Measurements from ENCODE around the gene STT3A.
"Not testable (repeated sequence)": the region's sequence is repeated elsewhere in the genome, so short reads cannot be mapped to it uniquely, and the experiment has no call there.

Gene STT3A

GRCh38 chr11:125592305-125593113 is at the start of gene STT3A:
STT3A (plus strand) TSS chr11:125592852; CDS start chr11:125595916, 3,064 bp downstream.
- peak; percentile 100 for DNase-seq

- DNase-seq: no peak
Observed at GRCh38 chr11:125550780-125551179, 41.9 kb upstream of the STT3A start.

GRCh38 chr11:125551835-125552342 is 40.8 kb upstream of the STT3A start:
- DNase-seq: no peak

DNA sequence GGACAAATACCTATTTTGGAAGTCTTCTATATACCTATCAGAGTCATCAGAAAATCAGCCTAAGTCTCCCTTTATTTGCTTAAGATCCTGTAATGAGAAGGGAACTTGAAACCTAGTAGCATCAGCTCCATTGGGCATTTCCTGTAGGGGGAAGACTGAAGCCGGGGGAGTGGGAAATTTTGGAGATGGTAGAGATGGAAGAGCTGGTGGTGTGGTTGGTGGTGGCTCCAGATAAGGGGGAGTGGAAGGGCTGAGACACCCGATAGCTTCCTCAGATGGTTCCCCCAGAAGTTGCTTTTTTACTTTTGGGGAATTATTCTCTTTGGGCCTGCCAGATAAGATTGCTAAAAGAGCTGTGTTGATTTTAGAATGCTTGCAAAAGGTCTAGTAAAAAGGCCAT is 39.7 kb upstream of the STT3A start:
- DNase-seq: no peak

DNA sequence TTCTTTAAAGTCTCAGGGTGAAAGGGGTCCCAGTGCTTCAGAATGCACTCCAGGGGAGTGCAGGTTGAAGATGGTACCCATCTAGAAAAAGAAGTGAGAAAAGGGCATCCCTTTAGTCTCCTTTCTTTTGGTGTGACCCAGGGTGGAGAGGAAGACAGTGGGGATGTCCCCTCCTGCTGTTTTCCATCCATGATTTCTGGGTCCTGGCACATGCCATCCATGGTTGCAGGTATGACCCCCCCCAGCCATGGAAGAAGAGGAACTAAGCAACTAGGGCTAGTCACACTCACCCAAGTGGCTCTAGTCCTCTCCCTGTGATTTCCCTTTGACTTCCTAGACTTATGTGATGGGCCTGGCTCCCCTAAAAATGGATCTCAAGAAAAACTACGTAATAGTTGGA is 39.3 kb upstream of the STT3A start:
- no peak for DNase-seq

- no peak for DNase-seq
Observed at GRCh38 chr11:125554038-125554437, 38.6 kb upstream of the STT3A start.

GRCh38 chr11:125559888-125560287 is 32.8 kb upstream of the STT3A start:
- DNase-seq: no peak

- DNase-seq: no peak
Observed at GRCh38 chr11:125561924-125562323, 30.7 kb upstream of the STT3A start.

DNA sequence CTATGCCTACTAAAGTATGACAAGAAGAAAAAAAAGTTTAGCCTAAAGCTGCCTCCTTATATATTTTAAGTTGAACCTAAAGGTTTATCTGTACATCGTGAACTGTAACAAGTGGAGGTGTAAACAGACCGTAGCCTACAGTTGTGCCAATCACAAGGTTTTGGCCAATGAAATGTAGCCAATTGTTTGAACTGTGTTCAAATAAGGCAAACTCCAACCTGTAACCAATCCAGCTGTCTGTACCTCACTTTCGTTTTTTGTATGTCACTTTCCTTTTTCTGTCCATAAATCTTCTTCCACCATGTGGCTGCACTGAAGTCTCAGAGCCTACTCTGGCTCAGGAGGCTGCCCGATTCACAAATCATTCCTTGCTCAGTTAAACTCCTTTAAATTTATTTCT is 30.2 kb upstream of the STT3A start:
- DNase-seq: no peak

GRCh38 chr11:125564357-125564756 is 28.3 kb upstream of the STT3A start:
- no peak for DNase-seq

DNA sequence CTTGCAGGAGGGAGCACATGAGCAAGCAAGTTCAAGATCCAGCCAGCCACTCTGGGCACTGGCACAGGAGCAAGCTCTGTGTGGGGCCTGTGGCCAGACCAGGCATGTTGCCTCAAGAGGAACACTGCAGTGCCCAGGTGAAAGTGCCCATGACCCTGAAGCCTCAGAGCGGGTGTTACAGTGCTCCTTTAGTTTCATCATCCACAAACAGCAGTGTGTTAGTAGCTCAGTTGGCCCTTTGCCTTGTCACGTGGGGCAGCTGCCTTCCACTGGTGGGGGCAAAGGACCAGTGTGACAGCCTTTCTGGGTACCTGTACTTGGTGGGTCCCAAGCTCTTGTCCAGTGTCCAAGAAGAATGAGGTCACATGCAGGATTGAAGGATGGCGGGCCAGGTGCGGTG is 26.4 kb upstream of the STT3A start:
- DNase-seq: no peak

DNA sequence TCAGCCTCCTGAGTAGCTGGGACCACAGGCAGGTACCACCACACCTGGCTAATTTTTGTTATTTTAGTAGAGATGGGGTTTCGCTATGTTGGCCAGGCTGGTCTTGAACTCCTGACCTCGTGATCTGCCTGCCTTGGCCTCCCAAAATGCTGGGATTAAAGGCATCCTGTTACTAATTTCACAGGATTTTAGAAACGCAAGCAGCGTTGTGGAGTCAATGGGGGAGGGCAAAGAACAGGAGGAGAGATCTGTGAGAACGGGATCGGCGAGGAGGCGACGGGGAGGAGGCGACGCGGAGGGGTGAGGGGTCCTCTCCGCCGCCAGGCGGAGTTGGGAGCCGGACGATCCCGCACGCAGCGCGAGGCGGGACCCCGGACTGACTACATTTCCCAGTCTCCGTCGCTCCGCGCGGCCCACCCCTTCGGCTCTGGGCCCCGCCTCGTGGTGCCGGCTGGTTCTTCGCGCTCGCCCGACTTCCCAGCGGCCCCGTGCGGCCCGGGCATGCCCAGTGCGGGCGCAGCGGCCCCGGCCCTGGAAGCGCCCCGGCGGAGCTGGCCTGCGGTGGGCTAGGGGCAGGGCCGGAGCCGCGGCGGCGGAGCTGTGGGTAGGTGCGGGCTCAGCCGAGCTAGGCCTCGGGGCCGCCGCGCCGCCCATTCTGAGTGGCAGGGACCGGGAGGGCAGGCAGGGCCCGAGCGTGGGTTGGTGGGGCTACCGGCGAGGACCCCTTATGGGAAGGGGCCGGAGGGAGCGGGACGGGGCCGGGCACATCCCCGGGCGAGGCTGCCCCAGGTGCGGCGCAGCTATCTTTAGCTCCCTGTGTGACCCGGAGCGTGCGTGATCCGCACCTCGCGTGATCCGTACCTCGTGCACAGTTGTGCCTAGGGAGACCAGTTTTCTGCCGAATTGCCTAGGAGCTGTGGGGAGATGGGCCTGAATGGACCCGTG is 23.4 kb upstream of the STT3A start, which contains the start of gene EI24:
Gene EI24 (plus strand): TSS at position 508 of the 945 bp plus-strand sequence. CDS start 3,051 bp downstream, outside the sequence.
- peak; percentile 92 for DNase-seq

- no peak for DNase-seq
Observed at GRCh38 chr11:125569915-125570621, 22.6 kb upstream of the STT3A start.

DNA sequence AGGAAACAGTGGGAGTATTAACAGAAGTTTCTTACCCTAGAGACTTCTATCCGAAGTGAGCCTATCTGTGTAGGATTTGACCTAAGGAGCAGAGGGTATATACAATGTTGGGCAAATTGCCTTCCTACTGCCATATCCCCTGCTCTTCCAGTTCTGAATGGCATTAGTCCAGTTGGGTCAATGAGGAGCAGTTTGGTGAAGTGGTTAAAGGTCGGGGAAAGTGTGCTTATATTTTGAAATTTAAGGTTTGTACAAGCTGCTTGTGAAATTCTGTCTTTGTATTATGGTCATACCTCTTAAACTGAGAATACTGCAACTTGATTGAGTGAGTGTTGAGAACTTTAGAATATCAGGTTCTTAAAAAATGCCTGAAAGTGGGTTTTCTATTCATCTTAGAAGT is 21.7 kb upstream of the STT3A start:
- no peak for DNase-seq

DNA sequence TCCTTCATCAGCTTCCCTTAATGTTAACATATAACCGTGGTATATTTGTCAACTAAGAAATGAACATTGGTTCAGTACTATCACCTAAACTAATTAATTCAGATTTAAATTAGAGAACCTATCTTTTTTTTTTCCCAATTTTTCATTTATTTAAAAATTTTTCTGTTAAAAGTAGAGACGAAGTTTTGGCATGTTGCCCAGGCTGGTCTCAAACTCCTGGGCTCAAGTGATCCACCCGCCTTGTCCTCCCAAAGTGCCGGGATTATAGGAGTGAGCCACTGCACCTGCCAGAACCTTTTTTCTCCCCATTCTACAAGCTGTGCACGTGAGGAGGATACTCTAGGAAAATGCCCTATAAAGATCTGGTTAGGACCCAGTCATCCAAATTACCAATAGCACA is 19.7 kb upstream of the STT3A start:
- no peak for DNase-seq

- DNase-seq: not testable (repeated sequence)
Observed at GRCh38 chr11:125577181-125577580, 15.5 kb upstream of the STT3A start.

- DNase-seq: no peak
Observed at GRCh38 chr11:125578783-125579182, 13.9 kb upstream of the STT3A start.

GRCh38 chr11:125579811-125580210 is 12.8 kb upstream of the STT3A start:
- no peak for DNase-seq

GRCh38 chr11:125583496-125583895 is 9.2 kb upstream of the STT3A start:
- no peak for DNase-seq

DNA sequence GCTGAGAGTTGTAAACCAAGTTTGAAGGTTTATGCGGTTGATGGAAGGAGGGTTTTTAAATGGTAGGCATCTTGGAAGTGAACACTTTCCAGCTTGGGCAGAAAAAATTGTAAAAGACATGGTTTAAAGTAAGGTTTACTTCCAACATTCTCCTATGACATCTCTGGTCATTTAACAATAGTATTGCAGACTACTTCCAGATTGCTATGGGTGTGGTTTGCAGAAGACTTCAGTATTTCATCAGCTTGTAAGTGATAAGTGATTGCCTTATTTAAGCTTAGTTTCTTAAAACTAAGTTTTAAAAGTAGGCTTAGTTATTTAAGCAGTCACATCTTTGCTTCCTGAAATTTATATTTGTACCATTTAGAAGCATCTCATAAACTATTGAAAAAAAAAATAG is 7.2 kb upstream of the STT3A start:
- peak; percentile 22 for DNase-seq

DNA sequence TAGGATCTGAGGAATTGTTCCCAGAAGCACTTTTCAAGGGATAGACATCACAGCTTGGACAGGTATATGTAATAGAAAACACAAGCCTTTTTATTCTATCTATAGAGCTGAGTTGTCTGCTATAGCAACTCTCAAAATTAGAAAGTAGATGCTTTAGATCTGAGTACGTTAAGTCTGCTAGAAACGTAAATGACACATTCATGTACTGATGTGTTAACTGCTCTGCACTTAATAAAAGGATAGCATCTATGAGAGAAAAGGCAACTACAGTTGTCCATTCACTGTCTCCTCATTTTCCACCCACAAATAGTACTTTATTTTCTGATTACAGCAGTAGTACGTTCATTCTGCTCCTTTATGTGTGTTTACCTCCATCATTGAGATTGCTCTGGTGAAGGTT is 6.0 kb upstream of the STT3A start:
- DNase-seq: no peak

DNA sequence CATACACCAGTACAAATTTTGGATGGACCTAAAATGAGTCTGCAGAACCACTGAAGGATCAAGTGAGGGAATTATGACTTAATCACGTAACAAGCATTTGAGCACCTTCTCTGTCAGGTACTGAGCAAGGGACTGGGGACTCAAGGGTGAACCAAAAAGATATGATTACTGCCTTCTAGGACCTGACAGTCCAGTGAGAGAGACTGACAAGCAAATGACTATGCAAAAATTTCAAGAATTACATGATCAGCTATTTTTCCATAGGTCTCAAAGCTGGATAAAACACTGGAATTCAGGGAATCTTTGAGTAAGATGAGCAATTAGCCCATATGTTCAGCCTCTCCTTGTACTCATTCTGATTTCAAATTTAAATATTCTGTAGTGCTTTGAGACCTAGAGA is 5.2 kb upstream of the STT3A start:
- no peak for DNase-seq

DNA sequence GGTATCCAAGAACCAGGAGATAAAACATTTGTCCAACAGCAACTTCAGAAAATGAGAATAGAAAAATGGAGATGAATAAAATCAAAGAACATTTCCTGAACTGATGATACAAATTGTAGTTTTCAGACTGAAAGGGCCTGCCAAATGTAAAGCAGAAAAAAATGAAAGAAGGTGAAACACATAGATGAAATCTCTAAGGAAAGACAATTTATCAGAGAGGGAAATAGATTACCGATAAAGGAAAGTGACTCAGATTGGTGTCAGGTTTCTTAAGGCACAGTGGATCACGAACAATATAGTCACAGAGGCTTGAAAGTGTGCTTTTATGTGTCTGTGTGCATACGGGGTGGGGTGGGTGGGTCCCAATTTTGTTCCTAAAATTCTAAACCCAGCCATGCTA is 4.1 kb upstream of the STT3A start:
- DNase-seq: no peak
